Measurements from ENCODE around the gene NOTCH1. TPM values are rescaled to one million over a fixed set of nuclear protein-coding genes. Genes with fewer than 3 reads are reported as not detected.

The NOTCH1 gene
- total and polyA plus RNA-seq, 2 donors: 19.7 to 25.6 TPM

GRCh38 chr9:136489731-136490130, 56.1 kb downstream of the NOTCH1 start:
- H3K4me1 ChIP-seq (ENCODE audit: insufficient read depth): no peaks in the 10 kb centered on the region
- WGBS: 80% methylated on average over 17 of the region's 17 CpGs
- no peaks in the 10 kb centered on the region for H3K36me3 ChIP-seq (ENCODE audit: insufficient read depth)
- no peak overlapping the region for H3K27ac ChIP-seq (ENCODE audit: low read depth)
- DNase-seq (ENCODE audit: extremely low spot score): no peak
- no peak overlapping the region for H3K4me3 ChIP-seq (ENCODE audit: low read depth, low read length)

- H3K4me3 ChIP-seq (ENCODE audit: low read depth, low read length): no peak overlapping the region
- no peak overlapping the region for H3K27ac ChIP-seq (ENCODE audit: low read depth)
- H3K4me1 ChIP-seq (ENCODE audit: insufficient read depth): peaks cover 2% of the 10 kb centered on the region
- H3K36me3 ChIP-seq (ENCODE audit: insufficient read depth): no peaks in the 10 kb centered on the region
- WGBS: 32% methylated on average over 22 of the region's 22 CpGs
- no peak for DNase-seq (ENCODE audit: extremely low spot score)
Observed at GRCh38 chr9:136488247-136489214, 57.3 kb downstream of the NOTCH1 start.

- Histone ChIP-seq H3K4me3 (ENCODE audit: low read depth, low read length) (no peak overlapping the region), H3K36me3 (ENCODE audit: insufficient read depth) (no peaks in the 10 kb centered on the region), H3K4me1 (ENCODE audit: insufficient read depth) (peaks cover 2% of the 10 kb centered on the region), H3K27ac (ENCODE audit: low read depth) (no peak overlapping the region)
- WGBS: 86% methylated on average over 7 of the region's 7 CpGs
- no peak for DNase-seq (ENCODE audit: extremely low spot score)
Observed at GRCh38 chr9:136487672-136488071, 58.2 kb downstream of the NOTCH1 start.

GRCh38 chr9:136486823-136487620, 58.8 kb downstream of the NOTCH1 start:
- H3K4me1 ChIP-seq (ENCODE audit: insufficient read depth): peaks cover 2% of the 10 kb centered on the region
- H3K27ac ChIP-seq (ENCODE audit: low read depth): no peak overlapping the region
- 93% methylated on average over 18 of the region's 18 CpGs for WGBS
- DNase-seq (ENCODE audit: extremely low spot score): no peak
- H3K36me3 ChIP-seq (ENCODE audit: insufficient read depth): no peaks in the 10 kb centered on the region
- H3K4me3 ChIP-seq (ENCODE audit: low read depth, low read length): no peak overlapping the region

- H3K4me1 ChIP-seq (ENCODE audit: insufficient read depth): peaks cover 2% of the 10 kb centered on the region
- no peaks in the 10 kb centered on the region for H3K36me3 ChIP-seq (ENCODE audit: insufficient read depth)
- WGBS: 90% methylated on average over 7 of the region's 7 CpGs
- no peak overlapping the region for H3K4me3 ChIP-seq (ENCODE audit: low read depth, low read length)
- H3K27ac ChIP-seq (ENCODE audit: low read depth): no peak overlapping the region
- DNase-seq (ENCODE audit: extremely low spot score): no peak
Observed at GRCh38 chr9:136486131-136486530, 59.7 kb downstream of the NOTCH1 start.

- 44% methylated on average over 21 of the region's 21 CpGs for WGBS
- no peaks in the 10 kb centered on the region for H3K36me3 ChIP-seq (ENCODE audit: insufficient read depth)
- peak; percentile 33 for DNase-seq (ENCODE audit: extremely low spot score)
- no peak overlapping the region for H3K4me3 ChIP-seq (ENCODE audit: low read depth, low read length)
- peaks cover 2% of the 10 kb centered on the region for H3K4me1 ChIP-seq (ENCODE audit: insufficient read depth)
- H3K27ac ChIP-seq (ENCODE audit: low read depth): no peak overlapping the region
Observed at GRCh38 chr9:136485049-136486045, 60.5 kb downstream of the NOTCH1 start.

DNA sequence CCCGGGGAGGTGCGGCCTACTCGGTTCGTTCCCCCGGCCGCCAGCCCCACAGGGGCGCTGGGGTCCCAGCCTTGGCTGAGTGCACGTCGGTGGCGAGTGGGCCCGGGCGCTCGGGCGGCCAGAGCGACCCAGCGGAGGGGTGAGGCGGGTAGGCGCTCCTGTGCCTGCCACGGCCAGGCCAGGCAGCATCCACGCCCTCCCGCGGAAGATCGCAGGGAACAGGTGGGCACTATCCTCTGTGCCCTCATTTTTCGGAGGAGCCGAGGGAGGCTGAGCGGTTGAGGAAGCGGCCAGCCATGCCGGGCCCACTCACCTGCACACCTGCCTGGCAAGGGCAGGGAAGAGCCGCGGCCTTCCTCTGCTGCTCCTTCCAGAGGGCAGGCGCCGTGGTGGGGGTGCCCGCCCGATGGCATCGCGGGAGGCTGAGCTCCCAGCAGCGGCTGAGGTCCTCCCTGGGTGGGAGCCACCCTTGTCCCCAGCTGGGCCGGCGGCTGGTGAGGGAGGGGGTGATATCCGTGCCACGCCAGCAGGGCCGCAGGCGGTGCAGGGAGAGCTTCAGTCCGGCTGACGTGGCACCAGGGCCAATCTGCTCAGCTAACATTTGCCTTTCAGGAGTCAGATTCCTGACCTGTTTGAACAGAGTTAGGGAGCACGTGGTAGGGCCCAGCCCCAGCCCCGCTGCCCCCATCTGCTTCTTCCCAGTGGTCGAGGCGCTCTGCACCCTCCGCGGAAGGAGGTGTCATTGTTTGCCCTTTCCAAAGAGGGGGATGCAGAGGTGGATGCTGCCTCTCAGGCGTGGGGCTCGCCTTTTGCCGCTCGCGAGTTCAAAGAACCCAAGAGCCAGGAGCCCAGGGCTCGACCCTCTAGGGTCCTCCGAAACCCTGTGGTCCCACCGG, 61.4 kb downstream of the NOTCH1 start:
- Histone ChIP-seq H3K4me3 (ENCODE audit: low read depth, low read length) (peak overlapping the region; percentile 42), H3K27ac (ENCODE audit: low read depth) (peak overlapping the region; percentile 54), H3K4me1 (ENCODE audit: insufficient read depth) (peaks cover 2% of the 10 kb centered on the region), H3K36me3 (ENCODE audit: insufficient read depth) (no peaks in the 10 kb centered on the region)
- 37% methylated on average over 59 of the region's 59 CpGs for whole genome bisulfite sequencing
- DNase-seq (ENCODE audit: extremely low spot score): no peak

GRCh38 chr9:136483589-136484152, 62.2 kb downstream of the NOTCH1 start:
- peak; percentile 84 for DNase-seq (ENCODE audit: extremely low spot score)
- under 1% methylated on average over 63 of the region's 63 CpGs for WGBS
- no peaks in the 10 kb centered on the region for H3K36me3 ChIP-seq (ENCODE audit: insufficient read depth)
- peak overlapping the region; percentile 85 for H3K27ac ChIP-seq (ENCODE audit: low read depth)
- peak overlapping the region; percentile 42 for H3K4me3 ChIP-seq (ENCODE audit: low read depth, low read length)
- H3K4me1 ChIP-seq (ENCODE audit: insufficient read depth): peaks cover 2% of the 10 kb centered on the region

DNA sequence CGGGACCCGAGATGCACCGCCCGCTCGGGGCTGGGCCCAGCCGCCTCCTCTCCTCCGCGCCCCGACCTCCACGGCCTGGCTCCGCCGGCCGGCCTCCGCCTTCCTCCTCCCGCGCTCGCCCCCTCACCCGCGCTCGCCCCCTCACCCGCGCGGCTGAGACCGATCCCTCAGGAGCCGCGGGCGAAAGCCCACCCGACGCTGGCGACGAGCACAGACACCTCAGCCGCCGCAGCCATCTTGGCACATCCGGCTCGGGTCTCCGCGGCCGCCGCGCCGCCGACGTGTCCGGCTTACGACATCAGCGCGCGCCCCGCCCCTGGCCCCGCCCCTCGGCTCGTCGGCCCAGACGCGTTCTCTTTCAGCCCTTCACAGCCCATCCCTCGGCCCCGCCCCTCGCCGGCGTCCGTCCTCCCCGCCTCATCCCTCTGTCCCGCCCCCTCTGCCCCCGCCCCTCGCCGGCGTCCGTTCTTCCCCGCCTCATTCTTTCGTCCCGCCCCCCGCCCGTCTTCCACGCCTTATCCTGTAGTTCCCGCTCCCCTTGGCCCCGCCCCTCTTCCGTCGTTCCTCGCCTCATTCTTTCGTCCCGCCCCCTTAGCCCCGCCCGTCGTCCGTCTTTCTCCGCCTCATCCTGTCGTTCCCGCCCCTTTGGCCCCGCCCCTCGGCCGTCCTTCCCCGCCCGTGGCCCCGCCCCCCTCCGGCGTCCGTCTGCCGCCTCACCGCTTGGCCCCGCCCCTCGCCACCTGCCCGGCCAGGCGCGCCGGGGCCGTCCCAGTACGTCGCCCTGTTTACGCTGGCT, 62.9 kb downstream of the NOTCH1 start, which contains the start of gene SEC16A:
Gene SEC16A, minus strand, starts transcription at position 248 of the 796 bp plus-strand sequence. CDS start 5,425 bp downstream, outside the sequence.
- 2% methylated on average over 109 of the region's 109 CpGs for WGBS
- DNase-seq (ENCODE audit: extremely low spot score): peak; percentile 98
- peak within 1 kb of the TSS; percentile 100 for H3K27ac ChIP-seq (ENCODE audit: low read depth)
- H3K4me3 ChIP-seq (ENCODE audit: low read depth, low read length): peak within 1 kb of the TSS; percentile 72
- H3K4me1 ChIP-seq (ENCODE audit: insufficient read depth): peaks cover 2% of the 10 kb centered on the region
- no peaks in the 10 kb centered on the region for H3K36me3 ChIP-seq (ENCODE audit: insufficient read depth)

- Histone ChIP-seq H3K36me3 (ENCODE audit: insufficient read depth) (no peaks in the 10 kb centered on the region), H3K27ac (ENCODE audit: low read depth) (peak overlapping the region; percentile 100), H3K4me3 (ENCODE audit: low read depth, low read length) (peak overlapping the region; percentile 72), H3K4me1 (ENCODE audit: insufficient read depth) (peaks cover 2% of the 10 kb centered on the region)
- under 1% methylated on average over 39 of the region's 39 CpGs for WGBS
- DNase-seq (ENCODE audit: extremely low spot score): no peak
Observed at GRCh38 chr9:136482046-136482792, 63.6 kb downstream of the NOTCH1 start.

GRCh38 chr9:136481558-136481957, 64.3 kb downstream of the NOTCH1 start:
- no peak overlapping the region for H3K27ac ChIP-seq (ENCODE audit: low read depth)
- H3K36me3 ChIP-seq (ENCODE audit: insufficient read depth): no peaks in the 10 kb centered on the region
- peak overlapping the region; percentile 72 for H3K4me3 ChIP-seq (ENCODE audit: low read depth, low read length)
- no peak for DNase-seq (ENCODE audit: extremely low spot score)
- WGBS: 40% methylated on average over 5 of the region's 5 CpGs
- H3K4me1 ChIP-seq (ENCODE audit: insufficient read depth): peaks cover 2% of the 10 kb centered on the region

All from urinary bladder (tissue), 4 donors.